GM12891 (cell line): Measurements from ENCODE around the gene TTC27.
"Not testable (repeated sequence)": the region's sequence is repeated elsewhere in the genome, so short reads cannot be mapped to it uniquely, and the experiment has no call there.

Source experiments
- DNase-seq: peaks from one replicate; pipeline ENCODE4 v3.0.0; 2011; ENCODE audit warnings: low spot score; ENCODE audit not compliant: insufficient read length
- FAIRE-seq: peaks from 2 replicates; lab custom pipeline; 2011; peaks lifted over from hg19 to GRCh38; lab: Jason Lieb, UNC
- PAX5 ChIP-seq: IDR thresholded peaks from 2 replicates; pipeline ENCODE4 v1.6.1; 2011; ENCODE audit warnings: low read length, moderate library complexity, mild to moderate bottlenecking; ENCODE audit not compliant: insufficient read depth, severe bottlenecking
- POLR2A ChIP-seq: IDR thresholded peaks from 2 replicates; pipeline ENCODE4 v1.6.1; 2011; ENCODE audit warnings: low read depth, low read length, control low read depth
- POLR2AphosphoS5 ChIP-seq: IDR thresholded peaks from 2 replicates; pipeline ENCODE4 v1.6.1; 2011; ENCODE audit warnings: low read depth, low read length, control low read depth
- POU2F2 ChIP-seq: IDR thresholded peaks from 2 replicates; pipeline ENCODE4 v1.6.1; 2011; ENCODE audit warnings: low read depth, mild to moderate bottlenecking, control low read depth, low read length, moderate library complexity
- SPI1 ChIP-seq: IDR thresholded peaks from 2 replicates; pipeline ENCODE4 v1.6.1; 2011; ENCODE audit warnings: low read depth, low read length, control low read depth
- TAF1 ChIP-seq: IDR thresholded peaks from 2 replicates; pipeline ENCODE4 v1.6.1; 2011; ENCODE audit warnings: low read depth, low read length, control low read depth

Gene TTC27

GRCh38 chr2:32727157-32727556, 99.3 kb downstream of the TTC27 start:
- FAIRE-seq (no peak), DNase-seq (no peak)
- TF ChIP-seq POLR2A (no peak), POLR2AphosphoS5 (no peak), POU2F2 (no peak), SPI1 (no peak), PAX5 (no peak), TAF1 (no peak)

GRCh38 chr2:32730958-32731357, 103.1 kb downstream of the TTC27 start:
- not testable (repeated sequence) for DNase-seq, FAIRE-seq

- TF ChIP-seq PAX5 (no peak), POLR2AphosphoS5 (no peak), POU2F2 (no peak)
- FAIRE-seq = no peak
- no peak for DNase-seq
These were observed 104.3 kb downstream of the TTC27 start for GRCh38 chr2:32732120-32732519.

GRCh38 chr2:32732912-32733472, 105.1 kb downstream of the TTC27 start:
- DNase-seq (no peak), FAIRE-seq (no peak)
- no peak for TF ChIP-seq POU2F2
- no peak for TF ChIP-seq POLR2AphosphoS5
- TF ChIP-seq PAX5 = no peak
- no peak for TF ChIP-seq POLR2A
- TF ChIP-seq TAF1 = no peak

GRCh38 chr2:32735348-32735747, 107.5 kb downstream of the TTC27 start:
- no peak for FAIRE-seq
- no peak for DNase-seq
- no peak for TF ChIP-seq POLR2AphosphoS5
- TF ChIP-seq POLR2A = no peak
- no peak for TF ChIP-seq SPI1
- no peak for TF ChIP-seq POU2F2
- TF ChIP-seq PAX5 = no peak
- no peak for TF ChIP-seq TAF1

- DNase-seq (no peak), FAIRE-seq (no peak)
- TF ChIP-seq POU2F2 = no peak
- no peak for TF ChIP-seq POLR2AphosphoS5
- TF ChIP-seq SPI1 = no peak
- TF ChIP-seq POLR2A = no peak
- no peak for TF ChIP-seq PAX5
- no peak for TF ChIP-seq TAF1
These were observed 111.1 kb downstream of the TTC27 start for GRCh38 chr2:32738939-32739338.

- no peak for FAIRE-seq
- TF ChIP-seq POU2F2 (no peak), POLR2AphosphoS5 (no peak), PAX5 (no peak), POLR2A (no peak), TAF1 (no peak), SPI1 (no peak)
- no peak for DNase-seq
These were observed 111.8 kb downstream of the TTC27 start for GRCh38 chr2:32739664-32740063.

- DNase-seq (no peak), FAIRE-seq (no peak)
- TF ChIP-seq TAF1 = no peak
- TF ChIP-seq PAX5 = no peak
- no peak for TF ChIP-seq POLR2AphosphoS5
- TF ChIP-seq POU2F2 = no peak
- no peak for TF ChIP-seq SPI1
- TF ChIP-seq POLR2A = no peak
These were observed 113.7 kb downstream of the TTC27 start for GRCh38 chr2:32741575-32741974.

- DNase-seq (no peak), FAIRE-seq (peak; percentile 71)
- TF ChIP-seq PAX5 (no peak), POU2F2 (no peak), TAF1 (no peak), POLR2AphosphoS5 (no peak), SPI1 (no peak), POLR2A (no peak)
These were observed 114.5 kb downstream of the TTC27 start for GRCh38 chr2:32742376-32742775.

- FAIRE-seq (no peak), DNase-seq (no peak)
- TF ChIP-seq SPI1 = peak; percentile 52; the same call in 1 of the 2 replicates
- no peak for TF ChIP-seq TAF1
These were observed 115.8 kb downstream of the TTC27 start for GRCh38 chr2:32743480-32744236.
